Amniotic stem cell (primary cell): ENCODE data around the gene MYL5.
"Not testable (repeated sequence)": the region's sequence is repeated elsewhere in the genome, so short reads cannot be mapped to it uniquely, and the experiment has no call there.

Source experiments
- DNase-seq: peaks from one replicate; lab custom pipeline; 2025; lab: John Stamatoyannopoulos, UW

The MYL5 gene

DNA sequence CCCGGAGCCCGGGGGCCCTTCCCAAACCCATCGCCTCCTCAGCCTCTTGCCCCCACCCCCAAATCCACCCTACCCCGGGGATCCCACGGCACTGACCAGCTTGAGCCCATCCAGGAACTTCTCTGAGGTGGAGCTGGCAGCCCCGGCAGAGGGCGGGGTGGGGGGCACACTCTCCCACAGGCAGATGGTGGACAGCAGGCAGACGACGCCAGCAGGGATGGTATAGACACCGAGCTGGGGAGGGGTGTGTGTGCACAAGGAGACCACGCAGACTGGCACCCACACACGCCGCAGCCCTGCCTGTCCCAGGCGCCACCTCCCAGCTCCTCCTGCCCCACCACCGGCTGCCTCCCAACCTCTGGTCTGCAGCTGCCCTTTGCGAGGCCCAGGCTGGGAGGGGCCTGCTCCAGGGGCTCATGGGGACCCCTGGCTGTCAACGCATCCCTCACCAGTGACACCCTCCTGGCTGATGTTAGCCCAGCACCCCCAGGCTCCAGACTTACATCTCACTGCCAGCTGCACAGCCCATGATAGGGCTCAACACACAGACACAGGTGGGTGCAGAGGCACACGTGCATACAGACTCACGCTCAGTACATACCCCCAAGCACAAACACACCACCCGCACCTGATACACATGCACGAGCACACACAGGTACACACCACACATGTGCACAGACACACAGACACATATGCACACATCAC, 10.4 kb downstream of the MYL5 start:
- DNase-seq: no peak

DNA sequence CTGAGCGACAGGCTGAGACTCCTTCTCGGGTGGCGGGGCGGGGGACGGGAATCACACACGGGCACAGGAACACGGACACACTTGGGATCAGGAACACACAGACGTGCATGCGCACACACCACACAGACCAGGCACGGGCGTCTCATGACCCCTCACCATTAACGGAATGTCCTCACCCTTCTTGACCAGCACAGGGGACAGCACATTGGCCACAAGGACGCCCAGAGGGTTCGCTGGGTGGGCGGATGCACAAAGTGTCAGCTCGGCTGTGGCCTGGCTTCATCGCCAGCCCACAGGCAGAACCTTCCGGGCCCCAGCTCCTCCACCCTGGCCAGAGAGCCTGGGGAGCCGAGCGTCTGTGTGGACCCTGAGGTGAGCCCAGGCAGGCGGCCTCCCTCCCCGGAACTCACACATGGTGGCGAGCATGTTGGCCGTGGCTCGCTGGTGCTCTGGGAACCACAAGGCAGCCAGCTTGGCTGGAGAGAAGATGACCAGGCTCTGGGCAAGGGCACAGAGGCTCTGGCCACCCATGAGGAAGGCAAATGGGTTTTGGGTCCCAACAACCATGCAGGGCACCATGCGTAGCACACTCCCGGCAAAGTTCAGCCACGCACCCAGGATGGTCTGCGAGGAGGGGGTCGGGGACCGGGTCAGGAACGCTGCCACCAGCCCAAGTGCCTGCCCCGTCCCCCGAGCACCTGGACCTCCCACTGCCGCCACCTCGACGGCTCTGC, 11.5 kb downstream of the MYL5 start:
- DNase-seq: no peak

DNA sequence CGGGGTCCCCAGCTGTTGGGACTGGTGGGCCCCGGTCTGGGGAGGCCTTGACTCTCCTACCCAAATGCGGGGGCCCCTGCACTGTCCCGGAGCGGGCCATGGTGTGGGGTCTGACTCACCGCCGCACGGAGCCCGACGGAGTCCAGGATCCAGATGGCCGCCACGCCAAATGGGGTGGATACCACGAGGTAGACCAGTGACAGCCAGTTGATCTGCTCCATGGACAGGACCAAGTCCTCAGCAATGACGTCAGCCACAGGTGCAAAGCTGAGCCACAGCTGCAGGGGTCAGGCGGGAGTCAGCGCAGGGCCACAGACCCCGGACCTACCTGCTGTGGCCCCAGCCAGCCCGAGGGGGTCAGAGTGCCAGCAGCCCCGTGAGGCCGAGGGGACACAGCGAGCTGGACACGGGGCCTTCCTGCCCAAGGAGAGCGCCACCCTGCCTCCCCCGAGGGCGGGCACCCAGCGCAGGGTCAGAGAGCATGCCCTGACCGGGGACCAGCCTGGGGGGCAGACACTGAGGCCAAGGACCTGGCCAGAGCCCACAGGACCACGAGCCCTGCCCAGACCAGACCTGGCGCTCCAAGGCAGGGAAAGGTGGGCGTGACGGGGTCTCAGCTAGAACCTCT, 12.2 kb downstream of the MYL5 start:
- no peak for DNase-seq

DNA sequence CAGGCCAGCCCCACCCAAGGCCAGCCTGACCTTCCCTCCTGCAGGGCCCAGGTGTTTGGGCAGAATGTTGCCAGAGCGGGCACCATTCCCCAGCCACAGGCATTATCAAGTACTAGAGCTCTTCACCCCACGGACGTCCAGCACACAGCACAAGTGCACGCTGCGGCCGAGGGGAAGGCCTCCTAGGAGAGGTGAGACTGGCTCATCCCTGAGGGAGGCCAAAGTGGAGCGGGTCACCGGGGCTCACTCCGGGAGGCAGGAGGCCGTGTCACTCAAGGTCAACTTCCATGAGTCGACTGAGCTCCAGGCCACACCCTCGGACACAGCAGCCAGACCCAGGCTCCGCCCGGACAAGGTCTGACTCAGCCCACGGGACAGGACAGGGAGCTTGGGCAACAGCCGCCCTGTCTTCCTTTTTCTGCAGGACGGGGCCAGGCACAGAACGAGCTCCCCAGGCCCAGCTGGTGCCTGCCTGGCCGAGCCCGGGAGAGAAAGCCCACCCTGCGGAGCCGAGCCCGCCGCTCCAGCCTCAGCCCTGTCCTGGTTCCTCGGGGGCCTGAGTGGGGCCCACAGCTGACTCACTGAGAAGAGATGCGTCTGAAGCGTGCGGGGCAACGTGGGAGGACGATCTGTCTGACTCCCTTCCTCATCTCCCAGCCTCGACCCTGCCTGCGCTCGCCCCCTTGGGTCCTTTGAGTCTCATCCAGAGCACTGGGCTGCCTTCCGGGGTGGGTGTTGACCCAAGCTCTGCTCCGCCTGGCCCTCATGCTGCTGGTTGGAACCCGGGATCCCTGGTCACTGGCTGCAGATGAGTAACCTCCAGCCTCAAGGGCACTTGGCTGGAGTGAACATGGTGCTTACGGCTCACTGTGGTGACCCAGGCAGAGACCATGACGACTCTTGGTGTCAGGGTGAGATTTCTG, 13.0 kb downstream of the MYL5 start:
- no peak for DNase-seq

DNA sequence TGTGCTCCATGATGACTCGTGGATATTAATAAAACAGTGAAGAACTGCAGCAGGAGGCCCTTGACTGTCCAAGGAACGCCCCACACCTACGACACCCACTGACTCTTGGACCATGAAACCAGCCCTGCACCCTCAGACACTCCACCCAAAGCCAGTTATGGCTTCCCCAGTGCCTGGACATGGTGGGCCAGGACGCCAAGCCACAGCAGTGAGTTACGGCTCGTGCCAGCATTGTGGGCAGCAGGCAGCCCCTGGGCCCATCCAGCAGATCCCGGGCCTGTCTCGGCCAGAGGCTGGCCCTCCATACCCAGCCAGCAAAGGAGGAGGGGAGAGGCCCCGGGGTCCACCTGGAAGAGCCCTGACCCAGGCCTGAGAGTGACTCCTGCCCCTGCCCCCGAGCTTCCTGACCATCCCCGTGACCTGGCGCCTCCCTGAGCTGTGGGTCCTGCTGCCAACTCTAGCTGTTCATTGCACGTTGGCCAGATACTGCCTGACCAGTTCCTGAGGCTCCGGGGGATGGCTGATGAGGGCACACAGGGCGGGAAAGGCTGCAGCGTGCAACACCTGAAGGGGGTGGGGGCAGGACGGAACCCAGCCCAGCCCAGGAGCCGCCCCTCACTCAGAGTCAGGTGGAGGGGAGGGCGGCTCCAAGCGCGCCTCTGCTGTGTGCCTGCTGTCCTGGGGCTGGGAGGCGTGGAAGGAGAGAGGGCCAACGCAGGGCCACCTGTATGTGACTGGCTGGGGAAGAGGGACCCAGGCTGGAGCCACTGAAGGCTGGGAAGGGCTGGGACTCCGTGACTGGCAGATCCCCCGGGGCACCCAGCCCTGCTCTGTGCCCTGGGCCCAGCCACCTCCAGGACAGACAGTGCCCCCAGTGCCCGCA, 13.9 kb downstream of the MYL5 start:
- no peak for DNase-seq

DNA sequence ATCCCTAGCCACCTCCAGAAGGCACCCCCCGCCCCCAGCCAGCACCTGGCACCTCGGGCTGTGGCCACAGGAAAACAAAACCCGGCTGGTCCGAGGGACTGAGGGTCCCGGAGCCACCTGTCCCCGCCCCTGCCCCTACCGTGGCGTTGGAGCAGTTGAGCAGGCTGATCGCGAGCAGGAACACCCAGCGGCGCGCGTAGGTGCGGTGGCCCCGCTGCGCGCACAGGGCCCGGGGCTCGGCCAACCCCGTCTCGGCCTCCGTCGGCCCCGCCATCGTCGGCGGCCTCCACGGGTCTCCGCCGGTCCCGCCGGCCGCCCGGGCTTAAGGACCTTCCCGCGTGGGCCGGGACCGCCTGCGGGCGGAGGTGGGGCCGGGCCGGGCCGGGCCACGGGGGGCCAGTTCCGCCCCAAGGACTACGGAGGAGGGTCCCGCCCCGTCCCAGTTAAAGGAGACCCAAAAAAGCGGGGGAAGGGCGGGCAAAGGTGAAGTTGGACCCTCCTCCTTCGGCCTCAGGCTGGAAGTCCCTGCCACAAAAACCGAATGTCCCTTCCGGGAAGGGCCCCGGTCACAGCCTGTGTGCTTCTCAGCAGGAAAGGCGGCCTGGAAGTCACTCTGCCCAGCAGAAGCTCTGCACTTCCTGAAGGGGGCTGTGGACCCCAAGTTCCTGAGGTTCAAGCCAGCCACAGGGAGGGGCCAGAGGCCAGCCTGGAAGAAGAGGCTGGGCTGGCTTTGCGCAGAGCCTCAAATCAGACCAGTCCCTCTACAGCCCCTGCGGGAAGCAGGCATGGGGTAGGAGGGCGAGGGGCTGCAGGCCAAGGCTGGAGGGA, 14.7 kb downstream of the MYL5 start, which contains the start of gene SLC49A3:
Gene SLC49A3 (minus strand): TSS at position 298 of the 828 bp plus-strand sequence. CDS start 24 bp downstream, at position 274.
- DNase-seq: no peak

DNA sequence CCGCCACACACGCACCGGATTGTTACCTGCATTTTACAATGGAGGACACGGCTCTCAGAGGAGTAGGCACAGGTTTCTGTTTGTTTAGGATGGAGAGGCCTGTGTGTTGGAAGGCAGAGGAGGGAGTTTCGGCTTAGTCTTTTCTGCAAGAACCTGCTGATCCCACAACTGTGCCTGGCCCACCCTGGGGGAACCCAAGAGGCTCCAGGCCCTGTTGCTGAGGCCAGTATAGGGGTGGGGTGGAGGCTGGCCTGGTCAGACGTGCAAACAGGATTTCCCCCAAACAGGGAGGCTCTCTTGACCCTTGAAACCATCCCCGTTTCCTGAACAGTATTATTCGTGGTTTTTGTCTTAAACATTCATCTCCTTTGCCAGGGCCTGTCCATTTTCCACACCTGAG, 15.4 kb downstream of the MYL5 start:
- DNase-seq: no peak

DNA sequence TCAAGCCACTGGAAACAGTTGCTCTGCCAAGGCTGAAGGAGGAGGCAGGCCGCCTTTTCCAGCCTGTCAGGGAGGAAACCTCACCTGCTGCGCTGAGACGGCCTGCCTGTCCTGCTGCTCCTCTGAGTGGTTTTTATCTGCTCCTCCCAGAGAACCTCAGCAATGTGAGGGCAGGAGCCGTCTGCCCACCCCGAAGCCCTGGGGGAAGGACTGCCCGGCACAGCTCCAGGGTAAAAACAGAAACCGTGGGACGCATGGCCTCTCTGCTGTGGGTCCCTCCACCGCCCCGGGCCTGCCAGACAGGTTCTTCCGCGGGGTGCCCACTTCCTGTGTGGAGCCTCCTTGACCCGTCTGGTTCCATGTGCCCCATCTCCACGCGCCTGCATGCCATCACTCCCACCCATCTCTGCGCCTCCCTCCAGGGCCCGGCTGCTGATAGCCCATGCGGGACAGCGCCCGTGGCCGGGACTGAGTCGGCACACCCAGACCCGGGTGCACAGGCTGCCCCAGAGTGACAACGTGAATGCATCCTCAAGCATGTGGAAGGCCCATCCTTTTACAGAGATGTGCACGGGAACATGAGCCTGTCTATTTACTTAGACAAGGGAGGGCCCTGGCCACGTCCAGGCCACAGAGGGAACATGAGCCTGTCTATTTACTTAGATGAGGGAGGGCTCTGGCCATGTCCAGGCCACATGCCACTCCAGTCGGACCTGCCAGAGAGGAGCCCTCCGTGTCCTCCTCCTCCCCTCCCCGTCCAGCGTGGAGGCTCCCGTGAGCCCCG, 18.6 kb downstream of the MYL5 start:
- no peak for DNase-seq

DNA sequence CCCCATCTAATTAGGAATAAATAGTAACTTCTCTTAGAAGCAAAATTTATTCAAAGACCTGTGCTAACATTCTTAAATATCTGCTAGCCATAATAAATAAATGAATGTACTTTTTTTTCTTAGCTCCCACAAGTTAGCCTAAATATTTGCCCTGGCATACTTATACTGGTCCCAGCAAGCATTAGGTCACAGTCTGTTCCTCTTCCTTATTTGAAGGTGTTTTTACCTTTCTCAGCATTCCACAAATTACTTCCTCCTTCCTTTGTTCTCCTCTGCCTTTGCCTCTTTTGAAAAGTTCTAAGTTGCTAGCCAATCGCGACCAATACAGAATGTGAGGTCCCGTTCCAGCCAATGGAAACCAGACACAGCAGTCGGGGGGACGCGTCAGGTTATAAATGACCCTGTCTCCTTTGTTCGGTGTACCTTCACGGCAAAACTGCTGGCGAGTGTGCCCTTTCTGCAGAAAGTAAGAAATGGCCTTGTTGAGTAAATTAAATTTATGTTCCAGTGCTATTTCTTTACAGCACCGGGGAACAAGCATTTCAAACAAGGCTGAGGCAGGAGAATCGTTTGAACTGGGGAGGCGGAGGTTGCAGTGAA, 20.1 kb downstream of the MYL5 start:
- DNase-seq: not testable (repeated sequence)

DNA sequence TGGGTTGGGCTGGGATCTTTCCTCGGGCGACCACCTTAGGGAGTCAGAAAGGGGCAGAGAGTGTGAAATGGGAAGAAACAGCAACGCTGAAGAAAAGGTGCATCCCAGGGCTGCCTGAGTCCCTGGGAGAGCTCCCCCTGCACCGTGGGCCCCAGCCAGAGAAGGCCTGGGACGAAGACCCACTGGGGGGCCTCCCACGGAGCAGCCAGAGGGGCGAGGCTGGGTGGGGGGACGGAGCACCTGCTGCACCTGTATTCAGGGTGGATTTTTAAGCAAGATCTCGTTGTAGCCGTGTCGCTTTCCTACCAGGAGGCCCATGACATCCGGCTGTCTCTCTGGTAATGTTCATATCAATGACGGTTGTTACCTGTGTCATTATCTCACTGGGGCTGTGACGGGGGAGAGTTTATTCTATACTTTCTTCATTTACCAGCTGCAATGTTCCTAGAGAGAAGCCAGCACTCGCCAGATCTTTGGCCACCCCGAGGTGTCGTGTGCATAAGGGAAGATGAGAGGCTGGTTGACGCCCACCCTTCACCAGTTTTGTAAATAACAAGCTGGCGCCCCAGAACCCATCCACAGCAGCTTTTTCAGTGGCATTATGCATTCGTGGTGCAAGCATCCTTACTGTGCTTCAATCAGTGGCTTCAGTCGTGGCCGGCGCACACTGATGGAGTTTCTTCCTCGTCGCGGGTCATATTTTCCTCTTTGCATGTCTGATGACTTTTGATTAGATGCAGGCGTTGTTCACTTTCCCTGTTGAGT, 25.7 kb downstream of the MYL5 start:
- DNase-seq: no peak

DNA sequence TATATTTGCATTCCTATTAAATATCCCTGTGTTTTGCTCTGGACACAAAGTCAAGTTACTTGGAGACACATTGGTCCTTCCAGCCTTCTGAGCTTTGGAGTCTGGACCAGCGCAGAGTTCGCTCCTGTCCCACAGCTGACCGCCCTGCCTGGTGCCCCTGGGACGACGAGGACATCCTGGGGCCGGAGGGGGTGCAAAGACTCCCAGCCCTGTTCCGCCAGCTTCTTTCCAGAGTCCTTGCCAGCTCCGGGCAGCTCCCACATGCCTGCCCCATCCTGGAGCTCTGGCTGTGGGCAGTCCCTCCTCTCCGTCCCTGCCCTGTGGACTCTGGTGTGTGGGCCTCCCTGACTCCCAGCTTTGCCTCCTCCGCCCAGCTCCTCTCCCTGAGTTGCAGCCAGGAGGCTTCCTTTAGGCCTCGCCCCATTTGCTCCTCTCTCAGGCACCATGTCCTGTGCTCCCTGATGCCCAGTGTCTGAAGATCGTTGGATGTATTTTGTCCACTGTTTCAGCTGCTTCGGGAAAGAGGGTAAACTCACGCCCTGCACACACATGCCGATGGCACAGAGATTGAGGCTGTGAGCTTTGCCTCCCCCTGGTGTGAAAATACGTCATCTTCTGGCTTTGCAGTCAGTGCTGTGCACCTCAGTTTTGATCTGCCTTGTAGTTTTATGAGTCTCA, 26.4 kb downstream of the MYL5 start:
- no peak for DNase-seq

DNA sequence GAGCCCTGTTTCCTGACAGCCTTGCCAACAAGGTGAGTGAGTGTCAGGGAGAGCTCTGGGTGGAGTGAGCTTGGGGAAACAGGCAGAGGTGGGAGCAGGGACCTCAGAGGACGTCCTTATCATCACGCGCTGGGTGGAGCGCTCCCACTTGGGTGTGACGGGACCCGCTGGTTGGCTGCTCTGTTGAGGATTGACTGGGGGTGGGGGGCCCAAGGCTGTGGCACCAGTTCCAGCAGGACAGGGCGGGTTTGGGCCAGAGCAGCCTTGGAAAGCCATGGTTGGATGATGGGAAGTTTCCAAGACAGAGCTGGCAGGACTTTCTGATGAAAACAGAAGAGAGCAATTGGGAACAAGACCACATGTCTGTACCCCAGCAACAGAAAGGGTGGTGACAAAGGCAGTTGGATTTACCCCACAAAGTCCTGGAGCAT, 28.3 kb downstream of the MYL5 start:
- DNase-seq: no peak

DNA sequence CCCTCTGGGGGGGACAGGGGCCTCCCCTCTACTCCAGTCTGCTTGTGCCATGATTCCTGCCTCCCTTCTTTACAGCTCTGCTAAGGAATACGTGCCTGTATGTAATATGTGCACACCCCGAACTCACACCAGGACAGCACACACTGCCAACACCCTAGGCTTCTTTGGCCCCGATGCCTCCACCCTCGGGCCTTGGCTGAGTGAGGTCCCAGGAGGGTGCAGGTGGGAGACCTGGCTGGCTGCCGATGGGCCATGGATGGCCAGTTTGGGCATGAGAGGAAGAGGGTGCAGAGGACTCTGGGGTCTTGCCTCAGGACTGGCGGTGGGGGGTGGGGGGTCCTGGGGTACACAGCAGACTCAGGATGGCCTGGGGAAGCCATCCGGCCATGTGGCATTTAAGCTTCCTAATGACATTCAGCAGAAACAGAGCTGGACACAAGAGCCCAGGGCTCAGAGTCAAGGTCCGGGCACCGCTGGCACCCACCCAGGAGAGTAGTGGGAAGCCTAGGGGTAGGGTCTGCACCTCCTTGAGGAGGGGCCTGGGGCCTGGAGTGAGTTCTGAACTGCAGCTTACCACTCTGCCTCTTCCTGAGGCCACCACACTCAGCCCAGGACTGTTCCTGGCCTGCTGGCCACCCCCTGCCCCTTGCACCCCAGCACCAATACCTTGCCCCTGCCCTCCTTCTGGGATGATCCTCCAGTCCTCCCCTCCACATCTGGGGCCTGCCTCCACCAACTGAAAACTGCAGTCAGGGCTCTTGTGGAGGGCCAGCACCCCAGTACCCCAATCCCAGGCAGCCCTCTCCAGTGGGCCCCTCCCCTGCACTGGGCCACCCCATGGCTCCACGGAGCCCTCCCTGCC, 29.2 kb downstream of the MYL5 start:
- no peak for DNase-seq

DNA sequence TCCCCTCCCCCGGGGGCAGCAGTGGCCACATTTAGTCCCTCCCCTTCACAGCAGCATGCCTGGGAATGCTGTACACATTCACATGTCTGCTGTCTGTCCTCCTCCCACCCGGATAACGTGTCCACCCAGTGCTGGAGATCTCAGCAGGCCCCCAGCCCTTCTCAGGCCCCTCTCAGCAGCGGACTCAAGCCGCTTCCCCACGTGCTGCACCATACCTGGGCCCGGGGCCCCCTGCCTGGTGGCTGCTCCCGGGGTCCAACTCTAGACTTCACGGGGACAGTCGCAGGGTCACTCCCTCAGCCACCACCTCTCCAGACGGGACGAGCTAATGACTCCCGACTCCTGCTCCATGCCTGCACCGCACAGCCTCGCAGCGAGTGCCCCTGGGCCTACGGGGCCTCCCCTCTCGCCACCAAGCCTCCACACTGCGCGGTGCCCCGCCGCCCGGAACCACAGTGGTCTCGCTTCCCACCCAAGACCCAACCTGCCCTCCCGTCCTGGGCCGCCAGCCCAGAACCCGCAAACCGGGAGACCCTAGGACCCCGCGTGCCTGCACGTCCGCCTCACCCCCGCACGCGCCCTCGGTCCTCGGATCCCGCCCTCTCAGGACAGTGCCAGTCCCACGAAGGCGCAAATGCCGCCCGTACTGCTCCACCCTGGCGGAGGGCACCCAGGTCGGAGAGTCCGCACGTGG, 30.0 kb downstream of the MYL5 start:
- DNase-seq: no peak

DNA sequence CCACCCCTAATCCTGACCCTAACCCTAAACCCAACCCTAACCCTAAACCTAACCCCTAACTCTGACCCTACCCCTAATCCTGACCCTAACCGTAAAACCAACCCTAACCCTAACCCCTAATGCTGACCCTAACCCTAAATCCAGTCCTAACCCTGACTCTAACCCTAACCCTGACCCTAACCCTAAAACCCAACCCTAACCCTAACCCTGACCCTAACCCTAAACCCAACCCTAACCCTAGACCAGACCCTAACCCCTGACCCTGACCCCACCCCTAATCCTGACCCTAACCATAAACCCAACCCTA, 30.6 kb downstream of the MYL5 start:
- DNase-seq: no peak
